Prostate gland (tissue), 2 donors: ENCODE data around the gene NOTCH2. TPM values are rescaled to one million over a fixed set of nuclear protein-coding genes. Genes with fewer than 3 reads are reported as not detected.

Experiments
- DNase-seq: peaks from one replicate; pipeline ENCODE4 v3.0.0-alpha.2; 2019; ENCODE audit warnings: low spot score
- H3K27ac ChIP-seq, 2 donors: fragments of 200-600 bp; sonication (generic); 2 replicates each; pipeline ENCODE4 v1.5.1; 2017 to 2019
- H3K27me3 ChIP-seq: fragments of 200-600 bp; sonication (generic); replicated peaks from 2 replicates; pipeline ENCODE4 v1.5.1; 2019; ENCODE audit not compliant: insufficient read depth
- H3K36me3 ChIP-seq, 2 donors: fragments of 200-600 bp; sonication (generic); 1 replicate in 1 of 2; 2 replicates in 1 of 2; pipeline versions ENCODE4 v1.5.1 to v1.8.1; 2017 to 2019
- H3K4me1 ChIP-seq: fragments of 200-600 bp; sonication (generic); replicated peaks from 2 replicates; pipeline ENCODE4 v1.5.1; 2019
- H3K4me3 ChIP-seq, 2 donors: fragments of 200-600 bp; sonication (generic); 2 replicates each; pipeline ENCODE4 v1.5.1; 2017 to 2019
- H3K9me3 ChIP-seq: fragments of 200-600 bp; sonication (generic); 2 replicates; pipeline ENCODE4 v1.5.1; 2017
- CTCF ChIP-seq, 4 experiments: fragments of 200-600 bp in 2 of 4; fragments of 450-650 bp in 2 of 4; sonication (generic) in 2 of 4; IDR thresholded peaks; 1 replicate in 3 of 4; 2 replicates in 1 of 4; pipeline ENCODE4 v1.5.1; 2016 to 2019; ENCODE audit warnings: antibody characterized with exemption in 4 of 4, mild to moderate bottlenecking in 2 of 4, moderate library complexity in 2 of 4
- POLR2A ChIP-seq: fragments of 450-650 bp; IDR thresholded peaks from one replicate; pipeline ENCODE4 v1.6.1; 2016; ENCODE audit warnings: antibody characterized with exemption, mild to moderate bottlenecking
- POLR2AphosphoS5 ChIP-seq: sonication (generic); formaldehyde crosslinking; IDR thresholded peaks from one replicate; pipeline ENCODE4 v1.6.1; 2017; ENCODE audit warnings: antibody characterized with exemption
- WGBS: methylation state at CpG from one replicate; pipeline ENCODE4 v1.1.5; 2018; 5-methylcytosine and 5-hydroxymethylcytosine counted together
- intact Hi-C: fragments of 100-400 bp; cut with DNase I; formaldehyde crosslinking; loops from one replicate; pipeline ENCODE4 v1.14.2; 2022
- total RNA-seq, 2 donors: library from RNA; depleted of rRNA; stranded (reverse); fragments of >200 nt; gene quantifications; one replicate each; pipeline ENCODE4 v1.1.0, GENCODE V29; 2016

NOTCH2 gene
- total RNA-seq, 2 donors from 2014 or later, result 77.7 to 231 TPM

- Histone ChIP-seq H3K4me3 (no peak overlapping the region), H3K36me3 (no peaks in the 10 kb centered on the region), H3K4me1 (no peaks in the 10 kb centered on the region), H3K9me3 (no peaks in the 10 kb centered on the region), H3K27me3 (no peaks in the 10 kb centered on the region), H3K27ac (no peak overlapping the region)
- WGBS, result 54% methylated on average over 5 of the region's 5 CpGs
- intact Hi-C loops, result no loop called here
- no peak for DNase-seq
- no peak for TF ChIP-seq CTCF (IDR thresholded peaks at IDR 0.05)
- no peak for TF ChIP-seq POLR2AphosphoS5
- TF ChIP-seq POLR2A, result no peak
Observed at GRCh38 chr1:119882132-119883049, 187.1 kb downstream of the NOTCH2 start.

DNA sequence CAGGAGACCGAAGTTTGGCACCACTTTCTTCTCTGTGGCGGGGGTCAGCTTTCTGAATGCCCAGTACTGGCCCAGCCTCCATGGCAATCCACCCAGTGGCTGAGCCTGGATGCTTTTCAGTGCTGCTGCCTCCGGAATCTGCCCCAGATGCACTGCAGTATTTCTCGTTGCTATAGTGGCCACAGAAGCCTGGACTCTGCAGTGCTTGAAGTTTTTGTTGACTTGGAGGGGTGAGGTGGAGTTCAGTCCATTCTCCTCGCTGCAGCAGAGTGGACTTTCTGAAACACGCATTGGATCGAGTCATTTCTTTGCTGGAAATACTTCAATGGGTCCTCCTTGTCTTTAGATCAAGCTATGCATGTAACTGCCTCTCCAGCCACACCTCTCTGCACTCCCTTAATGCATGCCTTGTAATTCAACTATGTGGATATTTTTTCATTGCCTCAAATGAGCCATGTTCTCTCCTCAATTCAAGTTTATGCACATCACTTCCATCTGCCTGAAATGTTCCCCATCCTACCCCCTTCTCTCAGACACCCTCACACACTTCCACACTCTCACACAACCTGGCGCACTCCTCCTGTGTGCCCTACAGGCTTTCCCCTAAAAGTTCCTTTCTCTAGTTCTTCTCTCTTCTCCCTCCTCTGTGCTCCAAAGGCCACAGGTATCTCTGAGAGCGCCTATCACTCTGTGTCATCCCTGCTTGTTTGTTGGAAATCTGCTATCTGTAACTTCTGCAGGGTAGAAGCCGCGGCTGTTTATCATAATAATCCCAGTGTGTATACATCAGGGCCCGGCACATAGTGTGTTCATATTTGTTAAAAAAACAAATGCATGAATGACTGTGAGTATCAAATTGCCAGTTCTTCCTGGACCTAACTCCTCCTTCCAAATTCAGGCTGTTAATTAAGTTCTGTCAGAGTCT lies 189.7 kb downstream of the NOTCH2 start:
- H3K27me3 ChIP-seq, result no peaks in the 10 kb centered on the region
- WGBS, result 64% methylated on average over 12 of the region's 12 CpGs
- no peaks in the 10 kb centered on the region for H3K36me3 ChIP-seq
- no peaks in the 10 kb centered on the region for H3K4me1 ChIP-seq
- no peak overlapping the region for H3K27ac ChIP-seq
- no peak for TF ChIP-seq POLR2A
- TF ChIP-seq POLR2AphosphoS5, result no peak
- no peak for TF ChIP-seq CTCF (IDR thresholded peaks at IDR 0.05)
- H3K4me3 ChIP-seq, result no peak overlapping the region
- intact Hi-C loops, result no loop called here
- H3K9me3 ChIP-seq, result no peaks in the 10 kb centered on the region
- no peak for DNase-seq

DNA sequence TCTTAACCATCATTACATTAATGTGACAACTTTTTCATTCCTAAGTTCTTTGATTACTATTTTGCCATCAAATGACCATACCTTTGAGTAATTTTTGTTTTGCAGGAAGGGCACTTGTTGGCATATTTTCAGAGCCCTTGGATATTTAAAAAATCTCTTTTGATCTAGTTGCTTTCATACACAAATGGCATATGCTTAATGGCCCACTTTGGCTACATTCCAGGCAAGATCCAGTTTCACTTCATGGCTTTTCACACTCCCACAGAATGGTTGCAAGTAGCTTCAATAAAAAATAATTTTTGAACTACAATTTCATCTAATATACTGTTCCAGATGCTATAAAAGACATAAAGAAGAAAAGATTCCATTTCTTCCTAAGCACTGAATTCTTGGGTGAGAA lies 191.3 kb downstream of the NOTCH2 start:
- H3K36me3 ChIP-seq, result no peaks in the 10 kb centered on the region
- no peaks in the 10 kb centered on the region for H3K27me3 ChIP-seq
- intact Hi-C loops, result no loop called here
- TF ChIP-seq POLR2AphosphoS5, result no peak
- TF ChIP-seq POLR2A, result no peak
- no peak for TF ChIP-seq CTCF (IDR thresholded peaks at IDR 0.05)
- H3K27ac ChIP-seq, result no peak overlapping the region
- H3K4me3 ChIP-seq, result no peak overlapping the region
- H3K4me1 ChIP-seq, result no peaks in the 10 kb centered on the region
- no peak for DNase-seq
- H3K9me3 ChIP-seq, result no peaks in the 10 kb centered on the region

- Histone ChIP-seq H3K4me1 (peaks cover 7% of the 10 kb centered on the region), H3K4me3 (no peak overlapping the region), H3K36me3 (no peaks in the 10 kb centered on the region), H3K9me3 (no peaks in the 10 kb centered on the region), H3K27ac (no peak overlapping the region), H3K27me3 (no peaks in the 10 kb centered on the region)
- intact Hi-C loops, result no loop called here
- DNase-seq, result no peak
- WGBS, result 69% methylated on average over 2 of the region's 2 CpGs
- TF ChIP-seq POLR2AphosphoS5 (no peak), POLR2A (no peak), CTCF (IDR thresholded peaks at IDR 0.05) (no peak)
Observed at GRCh38 chr1:119874186-119874585, 195.3 kb downstream of the NOTCH2 start.
